ENCODE measurements around the gene FER.
"Not testable (repeated sequence)": the region's sequence is repeated elsewhere in the genome, so short reads cannot be mapped to it uniquely, and the experiment has no call there.

The FER gene

GRCh38 chr5:108748401-108749127, 867 bp downstream of the FER start:
- peak; percentile 98 for DNase-seq

- peak; percentile 56 for DNase-seq
Measured at GRCh38 chr5:108749128-108749861, 1.6 kb downstream of the FER start.

GRCh38 chr5:108753331-108753730, 5.6 kb downstream of the FER start:
- no peak for DNase-seq

- no peak for DNase-seq
Measured at GRCh38 chr5:108753877-108754276, 6.2 kb downstream of the FER start.

GRCh38 chr5:108760512-108760911, 12.8 kb downstream of the FER start:
- no peak for DNase-seq

- no peak for DNase-seq
Measured at GRCh38 chr5:108762660-108763059, 15.0 kb downstream of the FER start.

- DNase-seq, result no peak
Measured at GRCh38 chr5:108763222-108763916, 15.7 kb downstream of the FER start.

GRCh38 chr5:108765647-108766046, 17.9 kb downstream of the FER start:
- no peak for DNase-seq

- DNase-seq, result not testable (repeated sequence)
Measured at GRCh38 chr5:108766916-108767315, 19.2 kb downstream of the FER start.

- DNase-seq, result no peak
Measured at GRCh38 chr5:108769352-108769751, 21.7 kb downstream of the FER start.

GRCh38 chr5:108772626-108773025, 24.9 kb downstream of the FER start:
- DNase-seq, result no peak

- no peak for DNase-seq
Measured at GRCh38 chr5:108773330-108773729, 25.6 kb downstream of the FER start.

GRCh38 chr5:108774079-108774478, 26.4 kb downstream of the FER start:
- not testable (repeated sequence) for DNase-seq

GRCh38 chr5:108777582-108777981, 29.9 kb downstream of the FER start:
- DNase-seq, result not testable (repeated sequence)

GRCh38 chr5:108784577-108784976, 36.9 kb downstream of the FER start:
- not testable (repeated sequence) for DNase-seq

- DNase-seq, result no peak
Measured at GRCh38 chr5:108786806-108787483, 39.2 kb downstream of the FER start.

GRCh38 chr5:108788142-108788541, 40.4 kb downstream of the FER start:
- no peak for DNase-seq

- DNase-seq, result no peak
Measured at GRCh38 chr5:108793207-108793606, 45.5 kb downstream of the FER start.

GRCh38 chr5:108794349-108794748, 46.7 kb downstream of the FER start:
- not testable (repeated sequence) for DNase-seq

- no peak for DNase-seq
Measured at GRCh38 chr5:108797396-108797795, 49.7 kb downstream of the FER start.

- no peak for DNase-seq
Measured at GRCh38 chr5:108797986-108798385, 50.3 kb downstream of the FER start.

- DNase-seq, result no peak
Measured at GRCh38 chr5:108798513-108799265, 51.0 kb downstream of the FER start.
